Keratinocyte (primary cell): ENCODE results near the gene MAPK13. TPM values are rescaled to one million over a fixed set of nuclear protein-coding genes. Genes with fewer than 3 reads are reported as not detected.

Experiments used
- DNase-seq: peaks from one replicate; pipeline ENCODE4 v3.0.0-alpha.2; 2011; ENCODE audit warnings: low read depth, missing footprints, low spot score
- FAIRE-seq: peaks from 2 replicates; lab custom pipeline; 2011; peaks lifted over from hg19 to GRCh38; lab: Jason Lieb, UNC
- H2AFZ ChIP-seq: 2 replicates; pipeline ENCODE4 v1.6.0; 2012; ENCODE audit warnings: low read length, control low read depth, inconsistent platforms; ENCODE audit not compliant: control insufficient read depth
- H3K27ac ChIP-seq: 2 replicates; pipeline ENCODE4 v1.5.1; 2011; ENCODE audit warnings: low read length; ENCODE audit not compliant: control insufficient read depth, insufficient read depth
- H3K27me3 ChIP-seq: 3 replicates; pipeline ENCODE4 v1.6.0; 2011; ENCODE audit warnings: low read length; ENCODE audit not compliant: control insufficient read depth, insufficient read depth; ENCODE audit errors: extremely low read depth
- H3K36me3 ChIP-seq, 2 experiments: 2 replicates in 1 of 2; 3 replicates in 1 of 2; pipeline ENCODE4 v1.5.1; 2011; ENCODE audit warnings: low read length in 2 of 2, mild to moderate bottlenecking in 1 of 2; ENCODE audit not compliant: control insufficient read depth in 2 of 2, insufficient read depth in 2 of 2; ENCODE audit errors: extremely low read depth in 1 of 2
- H3K4me1 ChIP-seq: 3 replicates; pipeline ENCODE4 v1.5.1; 2011; ENCODE audit warnings: low read length; ENCODE audit not compliant: control insufficient read depth, insufficient read depth; ENCODE audit errors: extremely low read depth
- H3K4me2 ChIP-seq: 3 replicates; pipeline ENCODE4 v1.6.0; 2011; ENCODE audit warnings: low read depth, low read length; ENCODE audit not compliant: control insufficient read depth, insufficient read depth; ENCODE audit errors: extremely low read depth
- H3K4me3 ChIP-seq, 3 experiments: fragments of 200-600 bp in 1 of 3; sonication (generic) in 1 of 3; 2 replicates in 2 of 3; 3 replicates in 1 of 3; pipeline ENCODE4 v1.5.1; 2011 to 2016; ENCODE audit warnings: low read length in 3 of 3, mild to moderate bottlenecking in 3 of 3, control low read depth in 2 of 3, inconsistent platforms in 1 of 3, low read depth in 1 of 3, mixed read lengths in 1 of 3, mixed run types in 1 of 3, moderate library complexity in 1 of 3; ENCODE audit not compliant: control insufficient read depth in 2 of 3, insufficient read depth in 2 of 3; ENCODE audit errors: extremely low read depth in 1 of 3
- H3K79me2 ChIP-seq: 2 replicates; pipeline ENCODE4 v1.6.0; 2012; ENCODE audit warnings: low read length; ENCODE audit not compliant: control insufficient read depth, insufficient read depth
- H3K9ac ChIP-seq: 3 replicates; pipeline ENCODE4 v1.6.0; 2011; ENCODE audit warnings: low read length; ENCODE audit not compliant: control insufficient read depth, insufficient read depth; ENCODE audit errors: extremely low read depth
- H3K9me1 ChIP-seq: 3 replicates; pipeline ENCODE4 v1.6.0; 2011; ENCODE audit warnings: low read length; ENCODE audit not compliant: control insufficient read depth, insufficient read depth; ENCODE audit errors: extremely low read depth
- H3K9me3 ChIP-seq: 2 replicates; pipeline ENCODE4 v1.5.1; 2012; ENCODE audit warnings: low read depth, low read length; ENCODE audit not compliant: control insufficient read depth
- H4K20me1 ChIP-seq: 3 replicates; pipeline ENCODE4 v1.6.0; 2011; ENCODE audit warnings: low read length; ENCODE audit not compliant: control insufficient read depth, insufficient read depth; ENCODE audit errors: extremely low read depth
- EZH2 ChIP-seq: IDR thresholded peaks from one replicate; pipeline ENCODE4 v1.6.1; 2012; ENCODE audit warnings: inconsistent platforms, mild to moderate bottlenecking, low read length, moderate library complexity
- dilution Hi-C: fragments of 300-500 bp; cut with MboI; formaldehyde crosslinking; loops from one replicate; pipeline ENCODE4 v1.7.0; 2020; ENCODE audit warnings: low sequenced_read_pairs; ENCODE audit not compliant: extremely low pct_ligation_motif_present
- polyA plus RNA-seq, 5 experiments: library from polyadenylated mRNA; depleted of rRNA in 3 of 5; stranded (reverse) in 3 of 5; stranded (forward) in 1 of 5; unstranded in 1 of 5; fragments of >200 nt; gene quantifications; 1 replicate in 1 of 5; 2 replicates in 3 of 5; 3 replicates in 1 of 5; pipeline versions ENCODE4 v1.2.1 to v1.2.3, GENCODE V29; 2011 to 2012; ENCODE audit warnings: missing spikeins in 2 of 5, low read depth in 1 of 5, low replicate concordance in 1 of 5
- TF ChIP-seq, protein P1 (sequence below), 3 experiments: IDR thresholded peaks in 1 of 3; conservative IDR thresholded peaks in 1 of 3; optimal IDR thresholded peaks in 1 of 3; 2 replicates in 2 of 3; 3 replicates in 1 of 3; pipeline versions ENCODE3 to v1.5.1; 2011; ENCODE audit warnings: low read length in 3 of 3, mild to moderate bottlenecking in 3 of 3, moderate library complexity in 2 of 3, control low read depth in 1 of 3, inconsistent platforms in 1 of 3; ENCODE audit not compliant: insufficient read depth in 2 of 3; ENCODE audit errors: extremely low read depth in 1 of 3

Gene MAPK13
- polyA plus RNA-seq, 1 donor (not counting 4 experiments of a cell fraction or from before 2014, with no cell fraction given): 19.3 TPM

DNA sequence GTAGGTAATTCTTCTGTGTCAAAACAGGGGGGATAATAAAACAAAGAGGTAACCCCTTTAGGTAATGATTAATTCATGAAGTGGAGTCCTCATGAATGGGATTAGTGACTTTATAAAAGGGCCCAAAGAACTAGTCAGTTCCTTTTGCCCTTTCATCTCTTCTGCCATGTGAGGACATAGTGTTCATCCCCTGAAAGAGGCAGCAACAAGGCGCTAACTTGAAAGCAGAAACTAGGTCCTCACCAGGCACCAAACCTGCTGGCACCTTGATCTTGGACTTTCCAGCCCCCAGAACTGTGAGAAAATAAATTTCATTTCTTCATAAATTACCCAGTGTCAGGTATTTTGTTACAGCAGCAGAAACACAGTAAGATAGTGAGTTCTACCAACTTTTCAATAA is 49.8 kb downstream of the MAPK13 start:
- H3K27me3 ChIP-seq: no peaks in the 10 kb centered on the region
- dilution Hi-C loops: no loop called here
- no peaks in the 10 kb centered on the region for H3K36me3 ChIP-seq
- no peak for DNase-seq
- no peaks in the 10 kb centered on the region for H4K20me1 ChIP-seq
- FAIRE-seq: no peak
- no peaks in the 10 kb centered on the region for H3K9me1 ChIP-seq
- H3K4me3 ChIP-seq: no peak overlapping the region
- no peak overlapping the region for H3K9ac ChIP-seq
- no peak overlapping the region for H3K4me2 ChIP-seq
- no peak overlapping the region for H2AFZ ChIP-seq
- no peaks in the 10 kb centered on the region for H3K4me1 ChIP-seq
- TF ChIP-seq, protein P1, sequence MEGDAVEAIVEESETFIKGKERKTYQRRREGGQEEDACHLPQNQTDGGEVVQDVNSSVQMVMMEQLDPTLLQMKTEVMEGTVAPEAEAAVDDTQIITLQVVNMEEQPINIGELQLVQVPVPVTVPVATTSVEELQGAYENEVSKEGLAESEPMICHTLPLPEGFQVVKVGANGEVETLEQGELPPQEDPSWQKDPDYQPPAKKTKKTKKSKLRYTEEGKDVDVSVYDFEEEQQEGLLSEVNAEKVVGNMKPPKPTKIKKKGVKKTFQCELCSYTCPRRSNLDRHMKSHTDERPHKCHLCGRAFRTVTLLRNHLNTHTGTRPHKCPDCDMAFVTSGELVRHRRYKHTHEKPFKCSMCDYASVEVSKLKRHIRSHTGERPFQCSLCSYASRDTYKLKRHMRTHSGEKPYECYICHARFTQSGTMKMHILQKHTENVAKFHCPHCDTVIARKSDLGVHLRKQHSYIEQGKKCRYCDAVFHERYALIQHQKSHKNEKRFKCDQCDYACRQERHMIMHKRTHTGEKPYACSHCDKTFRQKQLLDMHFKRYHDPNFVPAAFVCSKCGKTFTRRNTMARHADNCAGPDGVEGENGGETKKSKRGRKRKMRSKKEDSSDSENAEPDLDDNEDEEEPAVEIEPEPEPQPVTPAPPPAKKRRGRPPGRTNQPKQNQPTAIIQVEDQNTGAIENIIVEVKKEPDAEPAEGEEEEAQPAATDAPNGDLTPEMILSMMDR (optimal IDR thresholded peaks at IDR 0.05 in 1 of 3, IDR thresholded peaks at IDR 0.05 in 1 of 3, conservative IDR thresholded peaks at IDR 0.05 in 1 of 3; ENCODE audit: extremely low read depth in 1 of 3, insufficient read depth in 2 of 3, low read length in 3 of 3): no peak
- TF ChIP-seq EZH2: no peak
- no peaks in the 10 kb centered on the region for H3K9me3 ChIP-seq
- no peak overlapping the region for H3K27ac ChIP-seq
- H3K79me2 ChIP-seq: no peaks in the 10 kb centered on the region

DNA sequence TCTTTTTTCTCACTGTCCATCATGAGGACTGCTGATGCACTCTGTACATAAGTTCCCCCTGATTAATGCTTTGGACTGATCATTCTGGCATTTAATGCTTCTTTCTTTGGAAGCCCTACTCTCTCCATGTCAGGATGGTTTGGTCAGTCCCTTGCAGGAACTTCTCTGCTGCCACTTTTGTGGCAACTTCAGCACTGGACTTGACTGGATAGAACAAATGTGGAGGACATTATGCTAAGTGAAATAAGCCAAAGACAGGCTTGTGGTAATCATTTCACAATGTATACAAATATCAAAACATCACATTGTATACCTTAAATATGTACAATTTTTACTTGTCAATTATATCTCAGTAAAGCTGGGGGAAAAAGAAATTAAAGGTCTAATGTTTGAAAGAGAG is 54.0 kb downstream of the MAPK13 start:
- Histone ChIP-seq H3K36me3 (no peaks in the 10 kb centered on the region), H3K9me1 (no peaks in the 10 kb centered on the region), H3K27ac (no peak overlapping the region), H2AFZ (no peak overlapping the region), H3K4me2 (no peak overlapping the region), H3K4me1 (no peaks in the 10 kb centered on the region), H3K4me3 (no peak overlapping the region), H4K20me1 (no peaks in the 10 kb centered on the region), H3K9ac (no peak overlapping the region), H3K79me2 (no peaks in the 10 kb centered on the region), H3K9me3 (no peaks in the 10 kb centered on the region), H3K27me3 (no peaks in the 10 kb centered on the region)
- no peak for FAIRE-seq
- dilution Hi-C loops: no loop called here
- TF ChIP-seq, protein P1 (optimal IDR thresholded peaks at IDR 0.05 in 1 of 3, IDR thresholded peaks at IDR 0.05 in 1 of 3, conservative IDR thresholded peaks at IDR 0.05 in 1 of 3; ENCODE audit: extremely low read depth in 1 of 3, insufficient read depth in 2 of 3, low read length in 3 of 3): no peak
- TF ChIP-seq EZH2: no peak
- no peak for DNase-seq
